Measurements from ENCODE around the gene HTR3C.

DNA sequence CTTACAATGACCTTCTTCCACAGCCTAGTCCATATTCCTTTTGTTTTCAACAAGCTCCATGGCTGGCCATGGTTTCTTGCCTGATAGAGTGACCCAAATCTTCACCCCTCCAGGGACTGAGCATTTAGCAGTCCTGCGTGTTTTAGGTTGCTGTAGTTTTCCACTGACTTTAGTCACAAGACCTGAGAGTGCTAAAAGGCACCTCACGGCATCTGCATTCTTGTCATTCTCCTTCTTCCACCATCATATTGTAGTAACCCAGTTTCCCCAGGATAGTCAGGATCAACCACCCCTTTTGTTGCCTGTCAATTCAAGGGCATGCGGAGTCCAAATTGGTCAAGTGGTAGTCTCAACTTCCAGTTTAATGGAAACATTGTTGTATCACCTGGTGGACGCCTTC, 20.8 kb downstream of the HTR3C start:
- TF ChIP-seq, protein P1, sequence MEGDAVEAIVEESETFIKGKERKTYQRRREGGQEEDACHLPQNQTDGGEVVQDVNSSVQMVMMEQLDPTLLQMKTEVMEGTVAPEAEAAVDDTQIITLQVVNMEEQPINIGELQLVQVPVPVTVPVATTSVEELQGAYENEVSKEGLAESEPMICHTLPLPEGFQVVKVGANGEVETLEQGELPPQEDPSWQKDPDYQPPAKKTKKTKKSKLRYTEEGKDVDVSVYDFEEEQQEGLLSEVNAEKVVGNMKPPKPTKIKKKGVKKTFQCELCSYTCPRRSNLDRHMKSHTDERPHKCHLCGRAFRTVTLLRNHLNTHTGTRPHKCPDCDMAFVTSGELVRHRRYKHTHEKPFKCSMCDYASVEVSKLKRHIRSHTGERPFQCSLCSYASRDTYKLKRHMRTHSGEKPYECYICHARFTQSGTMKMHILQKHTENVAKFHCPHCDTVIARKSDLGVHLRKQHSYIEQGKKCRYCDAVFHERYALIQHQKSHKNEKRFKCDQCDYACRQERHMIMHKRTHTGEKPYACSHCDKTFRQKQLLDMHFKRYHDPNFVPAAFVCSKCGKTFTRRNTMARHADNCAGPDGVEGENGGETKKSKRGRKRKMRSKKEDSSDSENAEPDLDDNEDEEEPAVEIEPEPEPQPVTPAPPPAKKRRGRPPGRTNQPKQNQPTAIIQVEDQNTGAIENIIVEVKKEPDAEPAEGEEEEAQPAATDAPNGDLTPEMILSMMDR (IDR thresholded peaks at IDR 0.05): no peak
- no peak for TF ChIP-seq POLR2A (IDR thresholded peaks at IDR 0.05)
